HuH-7.5 (cell line): ENCODE measurements around the gene MDN1.
"Not testable (repeated sequence)": the region's sequence is repeated elsewhere in the genome, so short reads cannot be mapped to it uniquely, and the experiment has no call there.

Experiments
- DNase-seq: peaks from one replicate; pipeline ENCODE4 v3.0.0; 2011; ENCODE audit warnings: low spot score

The MDN1 gene

GRCh38 chr6:89813422-89813821, 6.2 kb downstream of the MDN1 start:
- not testable (repeated sequence) for DNase-seq

- no peak for DNase-seq
These were observed 12.0 kb downstream of the MDN1 start for GRCh38 chr6:89807581-89807980.

- DNase-seq = no peak
These were observed 13.7 kb downstream of the MDN1 start for GRCh38 chr6:89805814-89806371.

- DNase-seq = no peak
These were observed 16.3 kb downstream of the MDN1 start for GRCh38 chr6:89803271-89803670.

- DNase-seq = no peak
These were observed 19.8 kb downstream of the MDN1 start for GRCh38 chr6:89799756-89800155.

GRCh38 chr6:89799096-89799495, 20.5 kb downstream of the MDN1 start:
- DNase-seq = no peak

- no peak for DNase-seq
These were observed 22.3 kb downstream of the MDN1 start for GRCh38 chr6:89797317-89797716.

GRCh38 chr6:89794324-89794723, 25.3 kb downstream of the MDN1 start:
- no peak for DNase-seq

- DNase-seq = no peak
These were observed 26.0 kb downstream of the MDN1 start for GRCh38 chr6:89793586-89793985.

- peak; percentile 43 for DNase-seq
These were observed 26.7 kb downstream of the MDN1 start for GRCh38 chr6:89792881-89793280.

- DNase-seq = no peak
These were observed 29.2 kb downstream of the MDN1 start for GRCh38 chr6:89790403-89790802.

- DNase-seq = no peak
These were observed 29.6 kb downstream of the MDN1 start for GRCh38 chr6:89789980-89790379.

GRCh38 chr6:89787660-89788328, 31.8 kb downstream of the MDN1 start:
- no peak for DNase-seq

GRCh38 chr6:89786970-89787369, 32.6 kb downstream of the MDN1 start:
- no peak for DNase-seq

GRCh38 chr6:89784838-89785237, 34.8 kb downstream of the MDN1 start:
- DNase-seq = no peak

GRCh38 chr6:89783293-89783692, 36.3 kb downstream of the MDN1 start:
- DNase-seq = not testable (repeated sequence)

- DNase-seq = no peak
These were observed 37.4 kb downstream of the MDN1 start for GRCh38 chr6:89782222-89782621.

GRCh38 chr6:89781070-89782034, 38.2 kb downstream of the MDN1 start:
- no peak for DNase-seq

GRCh38 chr6:89777455-89777854, 42.1 kb downstream of the MDN1 start:
- no peak for DNase-seq

GRCh38 chr6:89776583-89777233, 42.9 kb downstream of the MDN1 start:
- no peak for DNase-seq

- DNase-seq = no peak
These were observed 44.4 kb downstream of the MDN1 start for GRCh38 chr6:89775150-89775549.

- no peak for DNase-seq
These were observed 50.0 kb downstream of the MDN1 start for GRCh38 chr6:89769572-89769971.
